Tibial artery (tissue), 4 donors: Measurements from ENCODE around the gene SRI.
"Not testable (repeated sequence)": the region's sequence is repeated elsewhere in the genome, so short reads cannot be mapped to it uniquely, and the experiment has no call there.

Experiments used
- DNase-seq, 2 donors: peaks; one replicate each; pipeline ENCODE4 v3.0.0-alpha.2; 2019
- H3K27ac ChIP-seq, 2 donors: fragments of 200-600 bp; sonication (generic) in 1 of 2; 1 replicate in 1 of 2; 2 replicates in 1 of 2; pipeline ENCODE4 v1.5.1; 2018 to 2019; ENCODE audit warnings: mild to moderate bottlenecking in 1 of 2
- H3K27me3 ChIP-seq, 2 donors: fragments of 200-600 bp; sonication (generic) in 1 of 2; one replicate each; pipeline versions ENCODE4 v1.5.1 to v1.6.0; 2016 to 2019
- H3K36me3 ChIP-seq, 3 donors: fragments of 200-600 bp; sonication (generic) in 2 of 3; one replicate each; pipeline ENCODE4 v1.5.1; 2016 to 2019; ENCODE audit warnings: mild to moderate bottlenecking in 2 of 3
- H3K4me1 ChIP-seq, 4 donors: fragments of 200-600 bp; sonication (generic) in 2 of 4; 1 replicate in 3 of 4; 2 replicates in 1 of 4; pipeline ENCODE4 v1.5.1; 2016 to 2019
- H3K4me3 ChIP-seq, 2 donors: fragments of 200-600 bp; sonication (generic) in 1 of 2; 1 replicate in 1 of 2; 2 replicates in 1 of 2; pipeline ENCODE4 v1.5.1; 2018 to 2019; ENCODE audit warnings: mild to moderate bottlenecking in 2 of 2
- H3K9me3 ChIP-seq, 3 donors: fragments of 200-600 bp; sonication (generic) in 1 of 3; one replicate each; pipeline ENCODE4 v1.5.1; 2016 to 2019
- CTCF ChIP-seq, 2 experiments: fragments of 200-600 bp in 1 of 2; fragments of 450-650 bp in 1 of 2; IDR thresholded peaks; one replicate each; pipeline ENCODE4 v1.5.1; 2017 to 2019; ENCODE audit warnings: antibody characterized with exemption in 2 of 2, mild to moderate bottlenecking in 1 of 2, moderate library complexity in 1 of 2
- intact Hi-C: fragments of 100-400 bp; cut with DNase I; formaldehyde crosslinking; loops from one replicate; pipeline ENCODE4 v1.15.0; 2023; ENCODE audit warnings: low total_unique reads

SRI gene

GRCh38 chr7:88172842-88173241 is 47.0 kb downstream of the SRI start:
- no peaks in the 10 kb centered on the region for H3K4me1 ChIP-seq
- TF ChIP-seq CTCF (IDR thresholded peaks at IDR 0.05), result no peak
- intact Hi-C loops, result no loop called here

GRCh38 chr7:88169717-88170320 is 50.0 kb downstream of the SRI start:
- H3K36me3 ChIP-seq, result no peaks in the 10 kb centered on the region
- H3K4me3 ChIP-seq, result no peak overlapping the region
- TF ChIP-seq CTCF (IDR thresholded peaks at IDR 0.05), result peak; percentile 28 to 36
- no peaks in the 10 kb centered on the region for H3K4me1 ChIP-seq
- intact Hi-C loops, result no loop called here
- no peak for DNase-seq
- H3K27ac ChIP-seq, result no peak overlapping the region
- H3K9me3 ChIP-seq, result no peaks in the 10 kb centered on the region
- H3K27me3 ChIP-seq, result no peaks in the 10 kb centered on the region

More at GRCh38 chr7:88172842-88173241, 47.0 kb downstream of the SRI start:
- H3K9me3 ChIP-seq, result no peaks in the 10 kb centered on the region
- no peaks in the 10 kb centered on the region for H3K27me3 ChIP-seq
- no peak overlapping the region for H3K27ac ChIP-seq
- no peak for DNase-seq
- no peak overlapping the region for H3K4me3 ChIP-seq
- no peaks in the 10 kb centered on the region for H3K36me3 ChIP-seq

- H3K27ac ChIP-seq, result no peak overlapping the region
- intact Hi-C loops, result no loop called here
- no peak for TF ChIP-seq CTCF (IDR thresholded peaks at IDR 0.05)
Observed at GRCh38 chr7:88167721-88168120, 52.1 kb downstream of the SRI start.

GRCh38 chr7:88167223-88167622 is 52.6 kb downstream of the SRI start:
- H3K27me3 ChIP-seq, result no peaks in the 10 kb centered on the region
- H3K9me3 ChIP-seq, result no peaks in the 10 kb centered on the region
- DNase-seq, result no peak
- no peaks in the 10 kb centered on the region for H3K4me1 ChIP-seq
- H3K27ac ChIP-seq, result no peak overlapping the region
- TF ChIP-seq CTCF (IDR thresholded peaks at IDR 0.05), result no peak
- H3K36me3 ChIP-seq, result no peaks in the 10 kb centered on the region
- H3K4me3 ChIP-seq, result no peak overlapping the region
- intact Hi-C loops, result no loop called here

More at GRCh38 chr7:88167721-88168120, 52.1 kb downstream of the SRI start:
- Histone ChIP-seq H3K9me3 (no peaks in the 10 kb centered on the region), H3K4me3 (no peak overlapping the region), H3K4me1 (no peaks in the 10 kb centered on the region), H3K27me3 (no peaks in the 10 kb centered on the region), H3K36me3 (no peaks in the 10 kb centered on the region)
- DNase-seq, result no peak

- no peak for DNase-seq
- H3K4me1 ChIP-seq, result no peaks in the 10 kb centered on the region
- no peak overlapping the region for H3K27ac ChIP-seq
- no peak overlapping the region for H3K4me3 ChIP-seq
- intact Hi-C loops, result no loop called here
- H3K9me3 ChIP-seq, result no peaks in the 10 kb centered on the region
- H3K27me3 ChIP-seq, result no peaks in the 10 kb centered on the region
- H3K36me3 ChIP-seq, result no peaks in the 10 kb centered on the region
- TF ChIP-seq CTCF (IDR thresholded peaks at IDR 0.05), result no peak
Observed at GRCh38 chr7:88165697-88166096, 54.1 kb downstream of the SRI start.

GRCh38 chr7:88159741-88160140 is 60.1 kb downstream of the SRI start:
- DNase-seq, H3K36me3 ChIP-seq, H3K4me3 ChIP-seq, H3K27ac ChIP-seq, H3K4me1 ChIP-seq, intact Hi-C loops, H3K27me3 ChIP-seq, H3K9me3 ChIP-seq: not testable (repeated sequence)
